Brain pericyte (primary cell): ENCODE data around the gene FAM174C.

Experiments
- DNase-seq: peaks from one replicate; pipeline ENCODE4 v3.0.0-alpha.2; 2012; ENCODE audit warnings: low read depth, low spot score

Gene FAM174C

GRCh38 chr19:1250437-1251260, 24.7 kb upstream of the FAM174C start:
- DNase-seq = no peak

GRCh38 chr19:1251330-1252220, 23.8 kb upstream of the FAM174C start:
- no peak for DNase-seq

GRCh38 chr19:1252221-1252820, 23.0 kb upstream of the FAM174C start:
- DNase-seq = no peak

GRCh38 chr19:1252821-1253513, 22.4 kb upstream of the FAM174C start:
- peak; percentile 93 for DNase-seq

- no peak for DNase-seq
Observed at GRCh38 chr19:1253514-1254080, 21.7 kb upstream of the FAM174C start.

- DNase-seq = no peak
Observed at GRCh38 chr19:1254081-1254527, 21.2 kb upstream of the FAM174C start.

- DNase-seq = no peak
Observed at GRCh38 chr19:1254530-1255185, 20.7 kb upstream of the FAM174C start.

- no peak for DNase-seq
Observed at GRCh38 chr19:1255186-1256161, 19.9 kb upstream of the FAM174C start.

GRCh38 chr19:1256646-1257474, 18.5 kb upstream of the FAM174C start:
- DNase-seq = no peak

GRCh38 chr19:1257475-1258162, 17.7 kb upstream of the FAM174C start:
- DNase-seq = no peak

GRCh38 chr19:1258163-1258492, 17.2 kb upstream of the FAM174C start:
- no peak for DNase-seq

- DNase-seq = no peak
Observed at GRCh38 chr19:1258707-1259205, 16.6 kb upstream of the FAM174C start.

GRCh38 chr19:1259206-1259875, 16.0 kb upstream of the FAM174C start:
- DNase-seq = no peak

GRCh38 chr19:1259876-1260748, 15.2 kb upstream of the FAM174C start:
- no peak for DNase-seq

GRCh38 chr19:1260749-1261537, 14.4 kb upstream of the FAM174C start:
- DNase-seq = peak; percentile 87

- no peak for DNase-seq
Observed at GRCh38 chr19:1261538-1261797, 13.9 kb upstream of the FAM174C start.
